HCT116 (cell line): Measurements from ENCODE around the gene DPH2. TPM values are rescaled to one million over a fixed set of nuclear protein-coding genes. Genes with fewer than 3 reads are reported as not detected.

Source experiments
- ATAC-seq: fragments of 200-7000 bp; cut with Tn5 transposase; 2 replicates; pipeline ENCODE4 v1.9.1; 2020; ENCODE audit warnings: mild to moderate bottlenecking, moderate library complexity
- BruUV-seq: library from RNA; stranded (reverse); fragments of 400-500 nt; replicated peaks from 2 replicates; lab custom pipeline; 2021; lab: Mats Ljungman, UMichigan
- CTCF ChIA-PET: fragments of 300-600 bp; sonication (Branson Sonifier 250); formaldehyde crosslinking; loops from one replicate; lab custom pipeline; 2021; ENCODE audit warnings: antibody characterized with exemption; lab: Charles Lee
- POLR2A ChIA-PET: fragments of 300-600, 350-600 bp; sonication (Branson Sonifier 250); formaldehyde crosslinking; loops from one replicate; lab custom pipeline; 2021; ENCODE audit warnings: antibody characterized with exemption; lab: Charles Lee
- RAD21 ChIA-PET, 2 experiments: fragments of 300-600 bp; sonication (Branson Sonifier 250); formaldehyde crosslinking; loops; one replicate each; lab custom pipeline; 2023; ENCODE audit warnings: low total read pairs in 2 of 2; ENCODE audit not compliant: uncharacterized antibody in 2 of 2, unreplicated experiment in 2 of 2, low non-redundant PET in 1 of 2; lab: Charles Lee
- DNase-seq: peaks from one replicate; pipeline ENCODE4 v3.0.0-alpha.2; 2010; ENCODE audit warnings: low read depth, low spot score
- H2AFZ ChIP-seq: fragments of 200-600 bp; shearing (Covaris generic), sonication (generic); 2 replicates; pipeline ENCODE4 v1.6.1; 2017; ENCODE audit warnings: low read depth, mixed run types, mixed read lengths, antibody characterized with exemption, low read length; ENCODE audit not compliant: poor library complexity, severe bottlenecking
- H3K27ac ChIP-seq: 2 replicates; pipeline ENCODE4 v1.5.1; 2012; ENCODE audit warnings: low read depth, low read length
- H3K27me3 ChIP-seq: fragments of 200-600 bp; sonication (generic); 2 replicates; pipeline ENCODE4 v1.6.1; 2016; ENCODE audit warnings: mixed run types, low read length, mixed read lengths; ENCODE audit not compliant: insufficient read depth
- H3K36me3 ChIP-seq, 2 experiments: fragments of 200-500 bp in 1 of 2; fragments of 200-600 bp in 1 of 2; sonication (Bioruptor generic) in 1 of 2; sonication (generic) in 1 of 2; 2 replicates each; pipeline versions ENCODE4 v1.5.1 to v1.6.1; 2014 to 2016; ENCODE audit warnings: low read length in 2 of 2, inconsistent platforms in 1 of 2, mixed read lengths in 1 of 2, mixed run types in 1 of 2; ENCODE audit not compliant: insufficient read depth in 2 of 2, control insufficient read depth in 1 of 2
- H3K4me1 ChIP-seq, 2 experiments: fragments of 200-600 bp in 1 of 2; sonication (generic) in 1 of 2; 2 replicates each; pipeline versions ENCODE4 v1.5.1 to v1.6.1; 2012 to 2017; ENCODE audit warnings: low read length in 2 of 2, inconsistent platforms in 1 of 2, mild to moderate bottlenecking in 1 of 2, mixed read lengths in 1 of 2, mixed run types in 1 of 2, moderate library complexity in 1 of 2; ENCODE audit not compliant: insufficient read depth in 2 of 2, control insufficient read depth in 1 of 2
- H3K4me2 ChIP-seq: fragments of 200-600 bp; sonication (generic); 2 replicates; pipeline ENCODE4 v1.6.1; 2017; ENCODE audit warnings: mixed run types, low read length, mixed read lengths
- H3K4me3 ChIP-seq, 2 experiments: fragments of 200-600 bp in 1 of 2; sonication (generic) in 1 of 2; replicated peaks in 1 of 2; 2 replicates each; pipeline ENCODE4 v1.5.1; 2011 to 2016; ENCODE audit warnings: low read length in 2 of 2, control low read depth in 1 of 2, low read depth in 1 of 2, mild to moderate bottlenecking in 1 of 2, mixed read lengths in 1 of 2, mixed run types in 1 of 2
- H3K79me2 ChIP-seq: fragments of 200-600 bp; sonication (generic); 2 replicates; pipeline ENCODE4 v1.6.1; 2017; ENCODE audit warnings: mild to moderate bottlenecking, mixed run types, low read length, moderate library complexity, mixed read lengths; ENCODE audit not compliant: insufficient read depth
- H3K9ac ChIP-seq: fragments of 200-600 bp; sonication (generic); 2 replicates; pipeline ENCODE4 v1.6.1; 2016; ENCODE audit warnings: low read length, mixed read lengths
- H3K9me2 ChIP-seq: fragments of 200-600 bp; sonication (generic), shearing (Covaris generic); 2 replicates; pipeline ENCODE4 v1.6.1; 2017; ENCODE audit warnings: mixed run types, mild to moderate bottlenecking, moderate library complexity; ENCODE audit not compliant: insufficient read depth
- H3K9me3 ChIP-seq, 2 experiments: fragments of 200-500 bp in 1 of 2; fragments of 200-600 bp in 1 of 2; sonication (Bioruptor generic) in 1 of 2; sonication (generic) in 1 of 2; 2 replicates each; pipeline ENCODE4 v1.6.1; 2014 to 2017; ENCODE audit warnings: low read length in 2 of 2, mixed read lengths in 2 of 2, inconsistent platforms in 1 of 2, low read depth in 1 of 2, mild to moderate bottlenecking in 1 of 2, mixed run types in 1 of 2, moderate library complexity in 1 of 2; ENCODE audit not compliant: control insufficient read depth in 1 of 2, insufficient read depth in 1 of 2
- H4K20me1 ChIP-seq: fragments of 200-600 bp; sonication (generic), shearing (Covaris generic); 2 replicates; pipeline ENCODE4 v1.6.1; 2017; ENCODE audit warnings: mixed run types, mild to moderate bottlenecking, moderate library complexity; ENCODE audit not compliant: insufficient read depth
- CBX3 ChIP-seq: IDR thresholded peaks from 2 replicates; pipeline ENCODE4 v1.6.1; 2012; ENCODE audit warnings: low read depth
- CEBPB ChIP-seq: IDR thresholded peaks from 2 replicates; pipeline ENCODE4 v1.6.1; 2012; ENCODE audit warnings: low read depth
- ELF1 ChIP-seq: IDR thresholded peaks from 2 replicates; pipeline ENCODE4 v1.6.1; 2012; ENCODE audit warnings: low read depth, borderline replicate concordance
- EZH2 ChIP-seq: fragments of 200-600 bp; sonication (generic); IDR thresholded peaks from 2 replicates; pipeline ENCODE4 v1.6.1; 2017; ENCODE audit warnings: antibody characterized with exemption, mixed run types
- JUND ChIP-seq: IDR thresholded peaks from 2 replicates; pipeline ENCODE4 v1.6.1; 2012
- MAX ChIP-seq: IDR thresholded peaks from 2 replicates; pipeline ENCODE4 v1.6.1; 2012
- POLR2A ChIP-seq: IDR thresholded peaks from 2 replicates; pipeline ENCODE4 v1.7.0; 2011; ENCODE audit warnings: borderline replicate concordance; ENCODE audit not compliant: insufficient read depth, insufficient read length; ENCODE audit errors: extremely low read depth
- REST ChIP-seq: IDR thresholded peaks from 2 replicates; pipeline ENCODE4 v1.6.1; 2012; ENCODE audit warnings: low read depth
- TCF7L2 ChIP-seq: IDR thresholded peaks from 2 replicates; pipeline ENCODE4 v1.7.0; 2011; ENCODE audit warnings: borderline replicate concordance, inconsistent platforms; ENCODE audit not compliant: insufficient read depth, insufficient read length; ENCODE audit errors: extremely low read depth
- ZBTB33 ChIP-seq: IDR thresholded peaks from 2 replicates; pipeline ENCODE4 v1.6.1; 2011; ENCODE audit warnings: mild to moderate bottlenecking, low read length, moderate library complexity; ENCODE audit not compliant: insufficient replicate concordance; ENCODE audit errors: extremely low read depth
- ZFX ChIP-seq: fragments of 450-650 bp; IDR thresholded peaks from 2 replicates; pipeline ENCODE4 v1.6.1; 2017
- ZNF274 ChIP-seq: fragments of 200-500 bp; sonication (Bioruptor generic); IDR thresholded peaks from 2 replicates; pipeline ENCODE4 v1.6.1; 2014; ENCODE audit warnings: mild to moderate bottlenecking, low read depth, low read length, inconsistent platforms
- intact Hi-C: fragments of 100-400 bp; cut with micrococcal nuclease; formaldehyde crosslinking; loops from 2 replicates; pipeline ENCODE4 v1.10.0; 2022
- total RNA-seq: library from RNA; stranded (reverse); gene quantifications from one replicate; pipeline ENCODE4 v1.2.1, GENCODE V29; 2021; ENCODE audit not compliant: unreplicated experiment

The DPH2 gene
- total RNA-seq, 1 experiment from 2014 or later, result 53.2 TPM

GRCh38 chr1:44000122-44000665, 30.4 kb downstream of the DPH2 start:
- Histone ChIP-seq H3K4me1 (peaks cover 0 to 2% of the 10 kb centered on the region in 2 experiments; a peak in 3 of 4 replicates), H3K36me3 (no peaks in the 10 kb centered on the region), H3K27ac (no peak overlapping the region), H3K4me2 (no peak overlapping the region), H3K9me2 (no peaks in the 10 kb centered on the region), H3K27me3 (no peaks in the 10 kb centered on the region), H3K9ac (no peak overlapping the region), H3K4me3 (no peak overlapping the region), H3K79me2 (no peaks in the 10 kb centered on the region), H3K9me3 (no peaks in the 10 kb centered on the region), H2AFZ (no peak overlapping the region)
- DNase-seq (no peak), ATAC-seq (no peak)
- intact Hi-C loops, result no loop called here
- ChIA-PET POLR2A (no interaction called here), CTCF (interaction anchor here (1.1 kb wide), 1 partner anchor 66 kb away, joined by 3 read pairs; no protein-coding TSS in a partner anchor), RAD21 (no interaction called here)
- no TSS peak for BruUV-seq
- no peak for TF ChIP-seq ZNF274
- TF ChIP-seq POLR2A, result no peak
- TF ChIP-seq JUND, result no peak
- TF ChIP-seq ELF1, result no peak
- no peak for TF ChIP-seq REST
- no peak for TF ChIP-seq CEBPB
- TF ChIP-seq ZBTB33, result no peak
- no peak for TF ChIP-seq MAX
- no peak for TF ChIP-seq EZH2
- no peak for TF ChIP-seq TCF7L2
- no peak for TF ChIP-seq ZFX
- no peak for TF ChIP-seq CBX3
- TF ChIP-seq, all 23 proteins: peak for 0
- H4K20me1 ChIP-seq, result no peaks in the 10 kb centered on the region
